Lower lobe of right lung (tissue), 2 donors: ENCODE data around the gene KBTBD4. TPM values are rescaled to one million over a fixed set of nuclear protein-coding genes. Genes with fewer than 3 reads are reported as not detected.

Experiments used
- ATAC-seq, 2 donors: fragments of 200-7000 bp; cut with Tn5 transposase; one replicate each; pipeline ENCODE4 v1.9.1; 2020 to 2022; ENCODE audit warnings: mild to moderate bottlenecking in 2 of 2, moderate library complexity in 2 of 2
- DNase-seq: peaks from one replicate; pipeline ENCODE4 v3.0.0-alpha.2; 2020
- H3K27ac ChIP-seq: fragments of 200-600 bp; one replicate; pipeline ENCODE4 v1.8.0; 2022
- H3K27me3 ChIP-seq: fragments of 200-600 bp; one replicate; pipeline ENCODE4 v1.8.0; 2022; ENCODE audit warnings: low read depth
- H3K36me3 ChIP-seq: fragments of 200-600 bp; one replicate; pipeline ENCODE4 v1.8.0; 2022; ENCODE audit warnings: mild to moderate bottlenecking
- H3K4me1 ChIP-seq: fragments of 200-600 bp; one replicate; pipeline ENCODE4 v1.8.0; 2022
- H3K4me3 ChIP-seq: fragments of 200-600 bp; one replicate; pipeline ENCODE4 v1.8.0; 2022; ENCODE audit warnings: mild to moderate bottlenecking
- H3K9me3 ChIP-seq: fragments of 200-600 bp; one replicate; pipeline ENCODE4 v1.8.0; 2022
- intact Hi-C: fragments of 100-400 bp; cut with DNase I; formaldehyde crosslinking; loops from one replicate; pipeline ENCODE4 v1.11.0; 2022
- total RNA-seq: library from RNA; stranded (reverse); fragmentation: NEBNext Ultra II Directional; extraction: Animal tissue kit (Norgen Biotek cat#: 25700); gene quantifications from one replicate; pipeline ENCODE4 v1.2.1, GENCODE V29; 2021
- TF ChIP-seq, protein P1 (sequence below): fragments of 200-600 bp; IDR thresholded peaks from one replicate; pipeline ENCODE4 v1.8.0; 2022; ENCODE audit warnings: antibody characterized with exemption, mild to moderate bottlenecking
- donor health status: DM: no; HTN: yes; CAD: no; lungs with severe emphysema.

Gene KBTBD4
- total RNA-seq, 1 donor from 2014 or later, result 13.4 TPM

DNA sequence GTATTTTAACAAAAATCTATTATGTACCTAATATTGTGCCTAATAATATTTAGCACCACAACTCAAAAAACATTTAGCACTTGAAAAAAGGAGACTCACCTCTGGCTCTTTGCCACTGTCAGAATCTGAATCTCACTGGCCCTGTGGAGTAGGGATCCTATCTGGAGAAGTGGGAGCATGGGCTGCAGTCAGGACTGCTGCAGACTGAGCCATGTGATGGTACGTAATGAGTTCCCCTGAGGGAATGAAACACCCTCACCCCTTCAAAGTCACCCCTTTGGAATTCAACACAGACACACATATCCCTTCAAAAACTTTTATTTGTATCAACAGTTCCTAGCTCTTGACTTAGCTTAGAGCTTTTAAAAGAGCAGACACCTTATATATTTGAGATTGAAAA is 6.9 kb downstream of the KBTBD4 start:
- no peaks in the 10 kb centered on the region for H3K27me3 ChIP-seq
- TF ChIP-seq, protein P1, sequence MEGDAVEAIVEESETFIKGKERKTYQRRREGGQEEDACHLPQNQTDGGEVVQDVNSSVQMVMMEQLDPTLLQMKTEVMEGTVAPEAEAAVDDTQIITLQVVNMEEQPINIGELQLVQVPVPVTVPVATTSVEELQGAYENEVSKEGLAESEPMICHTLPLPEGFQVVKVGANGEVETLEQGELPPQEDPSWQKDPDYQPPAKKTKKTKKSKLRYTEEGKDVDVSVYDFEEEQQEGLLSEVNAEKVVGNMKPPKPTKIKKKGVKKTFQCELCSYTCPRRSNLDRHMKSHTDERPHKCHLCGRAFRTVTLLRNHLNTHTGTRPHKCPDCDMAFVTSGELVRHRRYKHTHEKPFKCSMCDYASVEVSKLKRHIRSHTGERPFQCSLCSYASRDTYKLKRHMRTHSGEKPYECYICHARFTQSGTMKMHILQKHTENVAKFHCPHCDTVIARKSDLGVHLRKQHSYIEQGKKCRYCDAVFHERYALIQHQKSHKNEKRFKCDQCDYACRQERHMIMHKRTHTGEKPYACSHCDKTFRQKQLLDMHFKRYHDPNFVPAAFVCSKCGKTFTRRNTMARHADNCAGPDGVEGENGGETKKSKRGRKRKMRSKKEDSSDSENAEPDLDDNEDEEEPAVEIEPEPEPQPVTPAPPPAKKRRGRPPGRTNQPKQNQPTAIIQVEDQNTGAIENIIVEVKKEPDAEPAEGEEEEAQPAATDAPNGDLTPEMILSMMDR, result no peak
- ATAC-seq (no peak), DNase-seq (no peak)
- H3K4me3 ChIP-seq, result no peak overlapping the region
- no peak overlapping the region for H3K27ac ChIP-seq
- peaks cover 83% of the 10 kb centered on the region for H3K36me3 ChIP-seq
- intact Hi-C loops, result no loop called here
- no peaks in the 10 kb centered on the region for H3K9me3 ChIP-seq
- peaks cover 24% of the 10 kb centered on the region for H3K4me1 ChIP-seq

DNA sequence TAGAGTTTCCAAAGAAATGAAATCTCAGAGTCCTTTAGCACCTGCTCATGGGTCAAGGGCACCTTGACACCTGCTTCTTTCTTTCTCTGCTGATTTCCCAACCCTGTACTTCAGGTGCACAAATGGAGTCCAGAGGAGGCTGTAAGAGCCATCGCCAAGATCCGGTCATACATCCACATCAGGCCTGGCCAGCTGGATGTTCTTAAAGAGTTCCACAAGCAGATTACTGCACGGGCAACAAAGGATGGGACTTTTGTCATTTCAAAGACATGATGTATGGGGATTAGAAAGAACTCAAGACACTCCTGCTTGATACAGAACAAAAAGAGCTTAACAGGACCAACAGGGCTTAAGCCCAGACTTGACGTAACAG is 7.4 kb downstream of the KBTBD4 start:
- peak overlapping the region; percentile 0 for H3K27ac ChIP-seq
- no peak for DNase-seq
- peaks cover 27% of the 10 kb centered on the region for H3K4me1 ChIP-seq
- intact Hi-C loops, result no loop called here
- no peaks in the 10 kb centered on the region for H3K9me3 ChIP-seq
- H3K27me3 ChIP-seq, result no peaks in the 10 kb centered on the region
- no peak overlapping the region for H3K4me3 ChIP-seq
- peak in 1 of 2 donors; percentile 10 for ATAC-seq
- TF ChIP-seq, protein P1, result no peak
- H3K36me3 ChIP-seq, result peaks cover 78% of the 10 kb centered on the region

- ATAC-seq, result peak; percentile 65 to 68
- TF ChIP-seq, protein P1, result no peak
- H3K4me3 ChIP-seq, result no peak overlapping the region
- H3K9me3 ChIP-seq, result no peaks in the 10 kb centered on the region
- DNase-seq, result no peak
- peak overlapping the region; percentile 0 for H3K27ac ChIP-seq
- H3K4me1 ChIP-seq, result peaks cover 32% of the 10 kb centered on the region
- intact Hi-C loops, result no loop called here
- no peaks in the 10 kb centered on the region for H3K27me3 ChIP-seq
- peaks cover 74% of the 10 kb centered on the region for H3K36me3 ChIP-seq
These were observed 8.0 kb downstream of the KBTBD4 start for GRCh38 chr11:47570651-47571356.

DNA sequence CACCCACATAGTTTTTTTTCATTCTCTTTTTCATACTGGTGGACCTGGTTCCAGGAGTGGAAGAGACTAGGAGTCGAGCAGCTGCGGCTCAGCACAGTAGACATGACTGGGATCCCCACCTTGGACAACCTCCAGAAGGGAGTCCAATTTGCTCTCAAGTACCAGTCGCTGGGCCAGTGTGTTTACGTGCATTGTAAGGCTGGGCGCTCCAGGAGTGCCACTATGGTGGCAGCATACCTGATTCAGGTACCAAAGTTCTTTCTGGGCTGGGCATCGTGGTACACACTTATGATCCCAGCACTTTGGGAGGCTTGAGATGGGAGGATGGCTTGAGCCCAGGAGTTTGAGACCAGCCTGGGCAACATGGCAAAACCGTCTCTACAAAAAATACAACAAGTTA is 9.1 kb downstream of the KBTBD4 start:
- Histone ChIP-seq H3K27ac (no peak overlapping the region), H3K9me3 (no peaks in the 10 kb centered on the region), H3K4me1 (peaks cover 37% of the 10 kb centered on the region), H3K27me3 (no peaks in the 10 kb centered on the region), H3K36me3 (peaks cover 62% of the 10 kb centered on the region), H3K4me3 (no peak overlapping the region)
- intact Hi-C loops, result no loop called here
- no peak for DNase-seq
- ATAC-seq, result no peak
- TF ChIP-seq, protein P1, result no peak

DNA sequence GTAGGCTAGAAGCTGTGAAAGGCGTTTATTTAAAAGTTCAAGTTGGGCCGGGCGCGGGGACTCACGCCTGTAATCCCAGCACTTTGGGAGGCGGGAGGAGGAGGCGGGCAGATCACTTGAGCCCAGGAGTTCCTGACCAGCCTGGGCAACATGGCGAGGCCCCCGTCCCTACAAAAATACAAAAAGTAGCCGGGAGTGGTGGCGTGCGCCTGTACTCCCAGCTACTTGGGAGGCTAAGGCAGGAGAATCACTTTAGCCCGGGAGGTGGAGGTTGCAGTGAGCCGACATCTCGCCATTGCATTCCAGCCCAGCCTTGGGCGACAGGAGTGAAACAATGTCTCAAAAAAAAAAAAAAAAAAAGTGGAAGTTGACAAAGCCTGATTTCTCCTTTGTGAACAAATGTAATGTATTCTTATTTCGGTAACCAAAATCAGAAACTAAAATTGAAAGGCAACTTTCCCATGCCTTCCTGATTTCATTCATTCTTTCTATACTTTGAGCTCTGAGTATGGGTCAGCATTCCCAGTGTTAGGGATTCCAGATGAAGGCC is 12.5 kb downstream of the KBTBD4 start:
- H3K4me3 ChIP-seq, result peak overlapping the region; percentile 97
- H3K27ac ChIP-seq, result peak overlapping the region; percentile 88
- H3K9me3 ChIP-seq, result no peaks in the 10 kb centered on the region
- DNase-seq (peak; percentile 58), ATAC-seq (peak; percentile 39 to 58)
- TF ChIP-seq, protein P1, result no peak
- H3K36me3 ChIP-seq, result peaks cover 28% of the 10 kb centered on the region
- intact Hi-C loops, result no loop called here
- H3K27me3 ChIP-seq, result no peaks in the 10 kb centered on the region
- peaks cover 26% of the 10 kb centered on the region for H3K4me1 ChIP-seq
